ENCODE results near the gene LKAAEAR1. TPM values are rescaled to one million over a fixed set of nuclear protein-coding genes. Genes with fewer than 3 reads are reported as not detected.

Gene LKAAEAR1
- total RNA-seq, 1 experiment from 2014 or later, result 1.7 TPM

- TF ChIP-seq ZNF317 (CRISPR knock-in tag; IDR thresholded peaks at IDR 0.05; ENCODE audit: borderline replicate concordance, low read depth) (no peak), ATF6 (CRISPR knock-in tag; IDR thresholded peaks at IDR 0.05) (no peak), SMAD4 (CRISPR knock-in tag; IDR thresholded peaks at IDR 0.05) (no peak), STAT6 (CRISPR knock-in tag; conservative IDR thresholded peaks at IDR 0.05; ENCODE audit: low read depth) (no peak)
- no peak for DNase-seq (ENCODE audit: low spot score)
- Mint-ChIP-seq H3K27me3 (ENCODE audit: low read depth) (no peaks in the 10 kb centered on the region), H3K4me3 (no peak overlapping the region), H3K36me3 (no peaks in the 10 kb centered on the region), H3K27ac (0 out of 2 replicates have a peak overlapping the region, but pooled peaks have one; percentile 53), H3K9me3 (no peaks in the 10 kb centered on the region), H3K4me1 (no peaks in the 10 kb centered on the region)
- ChIA-PET CTCF (interaction anchor here (1.0 to 5.9 kb wide), 2 partner anchors 12 to 31 kb away, joined by 4 to 30 read pairs; no protein-coding TSS in a partner anchor), POLR2A (no interaction called here)
- ATAC-seq, result no peak
Measured at GRCh38 chr20:64114356-64114971, 30.3 kb upstream of the LKAAEAR1 start.

- H3K4me1 Mint-ChIP-seq, result no peaks in the 10 kb centered on the region
- ATAC-seq (no peak), DNase-seq (ENCODE audit: low spot score) (no peak)
- no peak overlapping the region for H3K4me3 Mint-ChIP-seq
- ChIA-PET POLR2A (no interaction called here), CTCF (interaction anchor here (0.6 to 5.9 kb wide), 3 partner anchors 12 to 49 kb away, joined by 4 to 30 read pairs (median 4); no protein-coding TSS in a partner anchor)
- H3K27ac Mint-ChIP-seq, result peak overlapping the region; percentile 53; the same call in 1 of the 2 replicates
- H3K36me3 Mint-ChIP-seq, result no peaks in the 10 kb centered on the region
- H3K9me3 Mint-ChIP-seq, result no peaks in the 10 kb centered on the region
- H3K27me3 Mint-ChIP-seq (ENCODE audit: low read depth), result no peaks in the 10 kb centered on the region
- no peak for TF ChIP-seq ZNF281 (CRISPR knock-in tag; IDR thresholded peaks at IDR 0.05)
- no peak for TF ChIP-seq RELA (CRISPR knock-in tag; IDR thresholded peaks at IDR 0.05; ENCODE audit: borderline replicate concordance)
- TF ChIP-seq ZNF671 (CRISPR knock-in tag; IDR thresholded peaks at IDR 0.05), result no peak
- no peak for TF ChIP-seq CBFB (CRISPR knock-in tag; IDR thresholded peaks at IDR 0.05; ENCODE audit: low read depth)
- no peak for TF ChIP-seq ZNF232 (CRISPR knock-in tag; IDR thresholded peaks at IDR 0.05)
- no peak for TF ChIP-seq EMX1 (CRISPR knock-in tag; IDR thresholded peaks at IDR 0.05)
- TF ChIP-seq IRF1 (CRISPR knock-in tag; IDR thresholded peaks at IDR 0.05), result no peak
- no peak for TF ChIP-seq CTCF (IDR thresholded peaks at IDR 0.05)
- no peak for TF ChIP-seq TP53 (CRISPR knock-in tag; IDR thresholded peaks at IDR 0.05)
- no peak for TF ChIP-seq ARID4B (CRISPR knock-in tag; IDR thresholded peaks at IDR 0.05; ENCODE audit: borderline replicate concordance)
- TF ChIP-seq CREM (CRISPR knock-in tag; IDR thresholded peaks at IDR 0.05), result no peak
Measured at GRCh38 chr20:64113796-64114355, 29.7 kb upstream of the LKAAEAR1 start.

Data from WTC11 (cell line).